HG02798 (cell line): Measurements from ENCODE around the gene BICC1.

Experiments
- ATAC-seq: cut with Tn5 transposase; IDR thresholded peaks from one replicate; pipeline ENCODE4 v1.9.1; 2021; ENCODE audit warnings: mild to moderate bottlenecking; ENCODE audit not compliant: unreplicated experiment, poor library complexity

BICC1 gene

GRCh38 chr10:58767652-58768051 is 255.0 kb downstream of the BICC1 start:
- ATAC-seq: no peak

- no peak for ATAC-seq
Observed at GRCh38 chr10:58771863-58772262, 259.2 kb downstream of the BICC1 start.

GRCh38 chr10:58772758-58773157 is 260.1 kb downstream of the BICC1 start:
- ATAC-seq: no peak

GRCh38 chr10:58773341-58773740 is 260.7 kb downstream of the BICC1 start:
- ATAC-seq: no peak

GRCh38 chr10:58773944-58774343 is 261.3 kb downstream of the BICC1 start:
- no peak for ATAC-seq

- no peak for ATAC-seq
Observed at GRCh38 chr10:58775960-58776567, 263.4 kb downstream of the BICC1 start.

- no peak for ATAC-seq
Observed at GRCh38 chr10:58776568-58777318, 264.1 kb downstream of the BICC1 start.

- ATAC-seq: no peak
Observed at GRCh38 chr10:58778966-58779365, 266.3 kb downstream of the BICC1 start.

GRCh38 chr10:58779594-58779993 is 266.9 kb downstream of the BICC1 start:
- ATAC-seq: no peak

GRCh38 chr10:58780476-58780875 is 267.8 kb downstream of the BICC1 start:
- ATAC-seq: no peak

- ATAC-seq: peak; percentile 63
Observed at GRCh38 chr10:58781873-58782488, 269.3 kb downstream of the BICC1 start.

- no peak for ATAC-seq
Observed at GRCh38 chr10:58782876-58783851, 270.5 kb downstream of the BICC1 start.

GRCh38 chr10:58784361-58784760 is 271.7 kb downstream of the BICC1 start:
- no peak for ATAC-seq

- ATAC-seq: no peak
Observed at GRCh38 chr10:58785354-58785753, 272.7 kb downstream of the BICC1 start.

GRCh38 chr10:58791137-58791536 is 278.5 kb downstream of the BICC1 start:
- no peak for ATAC-seq

GRCh38 chr10:58795560-58795959 is 282.9 kb downstream of the BICC1 start:
- ATAC-seq: no peak

GRCh38 chr10:58796242-58796641 is 283.6 kb downstream of the BICC1 start:
- no peak for ATAC-seq

- ATAC-seq: no peak
Observed at GRCh38 chr10:58796824-58797223, 284.2 kb downstream of the BICC1 start.

- no peak for ATAC-seq
Observed at GRCh38 chr10:58797356-58797755, 284.7 kb downstream of the BICC1 start.

- ATAC-seq: no peak
Observed at GRCh38 chr10:58802047-58802446, 289.4 kb downstream of the BICC1 start.
